H1 (cell line): ENCODE data around the gene CELF4.

Experiments
- ASH2L ChIP-seq: fragments of 200-600, 300-600 bp; sonication (generic); IDR thresholded peaks from one replicate; pipeline ENCODE4 v1.7.1; 2017; ENCODE audit warnings: low read length
- BRCA1 ChIP-seq: IDR thresholded peaks from 2 replicates; pipeline ENCODE4 v1.6.1; 2012; ENCODE audit warnings: low read depth, low read length, improper control_type of control experiment
- CEBPB ChIP-seq: IDR thresholded peaks from 2 replicates; pipeline ENCODE4 v1.6.1; 2012; ENCODE audit warnings: low read depth, low read length
- CHD1 ChIP-seq: IDR thresholded peaks from 2 replicates; pipeline ENCODE4 v1.6.1; 2012; ENCODE audit warnings: low read depth, low read length, improper control_type of control experiment
- HDAC2 ChIP-seq, 2 experiments: fragments of 300-600 bp in 1 of 2; sonication (generic) in 1 of 2; IDR thresholded peaks; 2 replicates each; pipeline ENCODE4 v1.6.1; 2011 to 2012; ENCODE audit warnings: low read depth in 2 of 2, low read length in 2 of 2, mild to moderate bottlenecking in 2 of 2, moderate library complexity in 2 of 2, borderline replicate concordance in 1 of 2, inconsistent platforms in 1 of 2
- HDAC6 ChIP-seq: IDR thresholded peaks from one replicate; pipeline ENCODE4 v1.7.1; 2012; ENCODE audit warnings: low read depth, mild to moderate bottlenecking, inconsistent platforms, low read length, moderate library complexity
- JUN ChIP-seq: IDR thresholded peaks from 2 replicates; pipeline ENCODE4 v1.6.1; 2011; ENCODE audit warnings: low read depth, mild to moderate bottlenecking, improper control_type of control experiment, low read length
- MAFK ChIP-seq: IDR thresholded peaks from 2 replicates; pipeline ENCODE4 v1.6.1; 2012; ENCODE audit warnings: low read depth, mild to moderate bottlenecking, improper control_type of control experiment, low read length
- POLR2A ChIP-seq, 2 experiments: IDR thresholded peaks; 1 replicate in 1 of 2; 2 replicates in 1 of 2; pipeline ENCODE4 v1.6.1; 2011; ENCODE audit warnings: low read depth in 2 of 2, low read length in 2 of 2, mild to moderate bottlenecking in 2 of 2; ENCODE audit errors: control extremely low read depth in 1 of 2
- RAD21 ChIP-seq, 2 experiments: IDR thresholded peaks in 1 of 2; conservative IDR thresholded peaks in 1 of 2; 2 replicates each; pipeline ENCODE4 v1.6.1; 2011; ENCODE audit warnings: low read depth in 2 of 2, low read length in 2 of 2, improper control_type of control experiment in 1 of 2, inconsistent platforms in 1 of 2, mild to moderate bottlenecking in 1 of 2, moderate library complexity in 1 of 2
- TEAD4 ChIP-seq: IDR thresholded peaks from 2 replicates; pipeline ENCODE4 v1.6.1; 2012; ENCODE audit warnings: low read depth, low read length, inconsistent platforms, mixed read lengths
- TF ChIP-seq, protein P1 (sequence below), 3 experiments: IDR thresholded peaks; 1 replicate in 2 of 3; 2 replicates in 1 of 3; pipeline versions ENCODE4 v1.5.1 to v1.6.1; 2011; ENCODE audit warnings: low read length in 3 of 3, mild to moderate bottlenecking in 3 of 3, inconsistent platforms in 2 of 3, low read depth in 1 of 3, moderate library complexity in 1 of 3; ENCODE audit not compliant: insufficient read depth in 1 of 3; ENCODE audit errors: control extremely low read depth in 1 of 3

DNA sequence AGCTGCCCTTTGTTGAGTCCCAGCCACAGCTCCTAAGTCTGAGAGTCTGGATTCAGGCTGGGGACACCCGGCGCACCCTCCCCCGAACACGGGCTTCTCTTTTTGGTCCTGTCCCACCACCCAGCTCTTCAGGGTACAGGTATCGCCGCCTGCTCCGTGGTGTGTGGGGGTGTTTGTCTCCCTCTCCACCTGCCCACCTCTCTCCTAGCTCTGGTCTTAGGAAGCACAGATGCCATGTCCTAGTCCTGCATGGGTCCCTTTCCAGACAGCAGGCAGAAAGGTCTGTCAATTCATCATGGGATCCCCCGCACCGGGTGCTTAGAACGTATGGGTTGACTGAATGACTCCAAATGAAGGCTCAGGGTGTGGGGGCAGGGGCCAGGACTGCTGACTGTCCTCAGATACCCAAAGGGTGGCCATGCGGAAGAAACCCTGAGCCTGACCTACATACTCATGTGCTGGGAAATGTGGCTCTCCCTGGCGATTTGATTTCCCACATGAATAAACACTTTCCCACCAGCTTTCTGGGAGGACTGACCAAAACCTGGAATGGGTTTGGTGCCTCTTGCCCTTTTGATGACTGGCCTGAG, 156.8 kb downstream of the CELF4 start:
- TF ChIP-seq POLR2A (IDR thresholded peaks at IDR 0.05; ENCODE audit: control extremely low read depth in 1 of 2, low read depth in 2 of 2, low read length in 2 of 2): no peak
- TF ChIP-seq CEBPB: no peak
- TF ChIP-seq CHD1: no peak
- TF ChIP-seq, protein P1, sequence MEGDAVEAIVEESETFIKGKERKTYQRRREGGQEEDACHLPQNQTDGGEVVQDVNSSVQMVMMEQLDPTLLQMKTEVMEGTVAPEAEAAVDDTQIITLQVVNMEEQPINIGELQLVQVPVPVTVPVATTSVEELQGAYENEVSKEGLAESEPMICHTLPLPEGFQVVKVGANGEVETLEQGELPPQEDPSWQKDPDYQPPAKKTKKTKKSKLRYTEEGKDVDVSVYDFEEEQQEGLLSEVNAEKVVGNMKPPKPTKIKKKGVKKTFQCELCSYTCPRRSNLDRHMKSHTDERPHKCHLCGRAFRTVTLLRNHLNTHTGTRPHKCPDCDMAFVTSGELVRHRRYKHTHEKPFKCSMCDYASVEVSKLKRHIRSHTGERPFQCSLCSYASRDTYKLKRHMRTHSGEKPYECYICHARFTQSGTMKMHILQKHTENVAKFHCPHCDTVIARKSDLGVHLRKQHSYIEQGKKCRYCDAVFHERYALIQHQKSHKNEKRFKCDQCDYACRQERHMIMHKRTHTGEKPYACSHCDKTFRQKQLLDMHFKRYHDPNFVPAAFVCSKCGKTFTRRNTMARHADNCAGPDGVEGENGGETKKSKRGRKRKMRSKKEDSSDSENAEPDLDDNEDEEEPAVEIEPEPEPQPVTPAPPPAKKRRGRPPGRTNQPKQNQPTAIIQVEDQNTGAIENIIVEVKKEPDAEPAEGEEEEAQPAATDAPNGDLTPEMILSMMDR (IDR thresholded peaks at IDR 0.05; ENCODE audit: control extremely low read depth in 1 of 3, insufficient read depth in 1 of 3, low read depth in 1 of 3, low read length in 3 of 3): no peak
- TF ChIP-seq TEAD4: no peak
- TF ChIP-seq HDAC2 (IDR thresholded peaks at IDR 0.05; ENCODE audit: borderline replicate concordance in 1 of 2, low read depth in 2 of 2, low read length in 2 of 2): no peak
- TF ChIP-seq ASH2L: no peak
- no peak for TF ChIP-seq RAD21 (IDR thresholded peaks at IDR 0.05 in 1 of 2, conservative IDR thresholded peaks at IDR 0.05 in 1 of 2; ENCODE audit: low read depth in 2 of 2, low read length in 2 of 2)
- no peak for TF ChIP-seq MAFK
- no peak for TF ChIP-seq HDAC6
- TF ChIP-seq BRCA1: no peak
- TF ChIP-seq JUN: no peak
